GM19025 (cell line): ENCODE results near the gene MAPRE3.
A peak's percentile ranks its signal among the peaks of the same experiment; 100 is the strongest.

Experiments used
- ATAC-seq: cut with Tn5 transposase; IDR thresholded peaks from one replicate; pipeline ENCODE4 v1.9.1; 2021; ENCODE audit warnings: mild to moderate bottlenecking, low read depth, moderate library complexity; ENCODE audit not compliant: unreplicated experiment

The MAPRE3 gene

DNA sequence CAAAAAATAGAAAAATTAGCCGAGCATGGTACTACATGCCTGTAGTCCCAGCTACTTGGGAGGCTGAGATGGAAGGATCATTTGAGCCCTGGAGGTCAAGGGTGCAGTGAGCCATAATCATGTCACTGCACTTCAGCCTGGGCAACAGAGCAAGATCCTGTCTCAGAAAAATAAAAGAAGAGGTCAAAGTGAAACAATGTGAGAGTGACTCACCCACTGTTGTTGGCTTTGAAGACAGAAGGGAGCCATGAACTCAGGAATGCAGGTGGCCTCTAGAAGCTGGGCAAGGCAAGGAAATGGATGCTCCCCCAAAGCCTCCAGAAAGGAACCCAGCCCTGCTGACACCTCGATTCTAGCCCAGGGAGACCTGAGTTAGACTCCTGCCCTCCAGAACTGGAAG lies 58.6 kb downstream of the MAPRE3 start:
- ATAC-seq = no peak

- peak; percentile 96 for ATAC-seq
These were observed 62.2 kb downstream of the MAPRE3 start, which contains the start of gene TMEM214 for GRCh38 chr2:27032495-27033252. Gene TMEM214, plus strand, starts transcription at chr2:27032965. Its CDS starts 51 bp downstream, at chr2:27033016.

DNA sequence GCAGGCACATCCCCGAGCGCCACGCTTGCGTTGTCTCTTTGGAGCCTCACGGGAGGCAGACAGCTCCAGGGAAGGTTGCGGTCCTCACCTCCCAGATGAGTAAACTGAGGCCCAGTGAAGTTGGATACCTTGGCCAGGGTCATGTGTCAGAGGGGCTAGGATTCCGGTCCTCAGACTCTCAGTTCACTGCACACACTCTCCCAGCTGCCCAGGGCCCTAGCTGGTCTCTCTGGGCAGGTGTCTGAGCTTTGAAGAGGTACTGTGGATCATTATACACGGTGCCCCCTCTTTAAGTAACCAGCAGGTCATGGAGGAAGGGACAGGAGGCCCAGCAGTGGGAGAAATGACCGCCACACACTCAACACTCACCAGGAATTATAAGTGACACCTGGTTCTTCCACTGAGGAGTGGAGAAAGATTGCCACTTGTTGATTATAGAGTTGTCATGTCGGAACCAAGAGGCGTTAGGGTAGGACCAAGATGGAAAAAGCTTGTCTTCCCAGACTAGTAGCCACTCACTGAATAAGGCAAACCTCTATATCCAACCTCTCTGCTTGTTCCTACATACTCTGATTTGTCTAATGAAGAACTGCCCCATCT lies 62.9 kb downstream of the MAPRE3 start:
- no peak for ATAC-seq

GRCh38 chr2:27038012-27038411 lies 67.6 kb downstream of the MAPRE3 start:
- no peak for ATAC-seq

- no peak for ATAC-seq
These were observed 68.3 kb downstream of the MAPRE3 start for GRCh38 chr2:27038631-27039339.

GRCh38 chr2:27039426-27039825 lies 69.0 kb downstream of the MAPRE3 start:
- ATAC-seq = no peak

DNA sequence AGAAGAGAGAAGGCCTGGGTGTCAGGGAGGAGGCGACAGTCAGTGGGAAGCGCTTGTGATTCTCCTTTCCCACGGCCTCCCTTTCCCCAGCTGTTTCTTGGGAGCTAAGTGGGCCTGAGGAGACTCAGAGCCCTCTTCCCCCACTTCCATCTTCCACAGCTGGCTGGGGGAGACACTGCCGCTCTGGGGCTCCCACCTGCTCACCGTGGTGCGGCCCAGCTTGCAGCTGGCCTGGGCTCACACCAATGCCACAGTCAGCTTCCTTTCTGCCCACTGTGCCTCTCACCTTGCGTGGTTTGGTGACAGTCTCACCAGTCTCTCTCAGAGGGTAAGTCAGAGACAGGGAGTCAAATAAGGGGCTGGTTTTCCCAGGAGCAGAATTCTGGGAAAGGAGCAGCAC lies 69.4 kb downstream of the MAPRE3 start:
- no peak for ATAC-seq

DNA sequence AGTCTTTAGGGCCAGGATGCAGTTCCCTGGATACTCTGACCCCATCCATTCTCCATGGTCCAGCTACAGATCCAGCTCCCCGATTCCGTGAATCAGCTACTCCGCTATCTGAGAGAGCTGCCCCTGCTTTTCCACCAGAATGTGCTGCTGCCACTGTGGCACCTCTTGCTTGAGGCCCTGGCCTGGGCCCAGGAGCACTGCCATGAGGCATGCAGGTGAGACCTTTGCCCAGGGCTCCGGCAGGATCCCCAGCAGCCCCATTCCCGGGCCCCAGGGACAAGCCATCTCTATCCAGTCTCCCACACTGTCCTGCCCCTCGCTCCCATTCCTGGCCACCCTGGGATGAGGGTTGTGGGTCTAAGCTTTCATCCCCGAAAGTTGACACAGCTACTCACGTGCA lies 69.8 kb downstream of the MAPRE3 start:
- no peak for ATAC-seq

DNA sequence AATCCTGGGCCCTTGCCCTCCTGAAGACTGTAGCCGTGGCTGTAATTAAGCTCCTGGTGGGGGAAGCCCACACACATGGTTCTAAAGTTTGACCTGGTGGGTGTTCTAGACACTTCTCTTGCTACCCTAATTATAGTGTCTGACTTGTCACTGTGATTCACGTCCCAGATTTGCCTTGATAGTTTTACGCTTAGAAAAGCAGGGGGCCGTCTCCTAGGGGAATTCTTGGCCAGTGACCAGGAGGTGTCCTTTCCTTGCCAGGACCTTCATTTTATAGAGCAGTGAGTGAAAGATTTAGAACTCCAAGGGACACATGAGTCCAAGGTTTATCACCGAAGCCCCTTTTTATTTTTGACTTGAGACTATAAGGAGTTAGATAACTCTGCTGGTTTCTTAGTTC lies 71.3 kb downstream of the MAPRE3 start:
- no peak for ATAC-seq

GRCh38 chr2:27042159-27042661 lies 71.8 kb downstream of the MAPRE3 start:
- ATAC-seq = peak; percentile 59

- ATAC-seq = no peak
These were observed 72.7 kb downstream of the MAPRE3 start for GRCh38 chr2:27042985-27043634.

GRCh38 chr2:27049422-27050280 lies 79.2 kb downstream of the MAPRE3 start:
- ATAC-seq = peak; percentile 23

DNA sequence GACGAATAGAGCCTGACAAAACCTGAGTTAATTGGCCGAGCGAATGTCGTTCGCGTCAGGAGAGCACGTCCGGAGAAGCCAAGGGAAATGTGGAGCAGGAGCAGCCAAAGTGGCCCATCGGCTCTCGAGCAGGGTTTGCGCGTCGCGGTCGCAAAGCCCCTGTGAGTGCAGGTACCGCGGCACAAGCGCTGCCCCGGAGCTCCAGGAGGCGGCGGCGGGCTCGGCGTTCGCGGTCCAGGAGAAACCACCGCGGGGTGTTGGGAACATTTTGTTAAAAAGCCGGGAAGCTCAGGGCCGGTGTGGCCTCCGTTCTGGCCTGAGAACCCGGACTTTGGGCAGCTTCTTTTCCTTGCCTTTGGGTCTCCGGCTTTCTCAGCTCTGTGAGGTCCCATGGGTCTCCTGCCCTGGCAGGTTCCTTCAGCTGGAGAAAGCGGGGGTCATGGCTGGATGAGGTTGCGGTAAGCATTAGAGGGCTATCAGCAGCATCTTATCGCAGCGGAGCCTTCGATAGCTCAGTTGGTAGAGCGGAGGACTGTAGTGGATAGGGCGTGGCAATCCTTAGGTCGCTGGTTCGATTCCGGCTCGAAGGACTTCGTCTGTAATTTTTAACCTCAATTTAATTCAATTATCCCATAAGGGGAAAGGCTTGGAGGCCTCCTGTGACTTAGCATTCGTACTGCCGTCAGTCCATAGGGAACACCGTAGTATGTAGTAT lies 80.0 kb downstream of the MAPRE3 start:
- ATAC-seq = peak; percentile 50

- peak; percentile 59 for ATAC-seq
These were observed 80.8 kb downstream of the MAPRE3 start, which contains the start of gene AGBL5 for GRCh38 chr2:27050996-27051901. Gene AGBL5, plus strand, starts transcription at chr2:27051668. Its CDS starts 1,291 bp downstream, at chr2:27052959.

DNA sequence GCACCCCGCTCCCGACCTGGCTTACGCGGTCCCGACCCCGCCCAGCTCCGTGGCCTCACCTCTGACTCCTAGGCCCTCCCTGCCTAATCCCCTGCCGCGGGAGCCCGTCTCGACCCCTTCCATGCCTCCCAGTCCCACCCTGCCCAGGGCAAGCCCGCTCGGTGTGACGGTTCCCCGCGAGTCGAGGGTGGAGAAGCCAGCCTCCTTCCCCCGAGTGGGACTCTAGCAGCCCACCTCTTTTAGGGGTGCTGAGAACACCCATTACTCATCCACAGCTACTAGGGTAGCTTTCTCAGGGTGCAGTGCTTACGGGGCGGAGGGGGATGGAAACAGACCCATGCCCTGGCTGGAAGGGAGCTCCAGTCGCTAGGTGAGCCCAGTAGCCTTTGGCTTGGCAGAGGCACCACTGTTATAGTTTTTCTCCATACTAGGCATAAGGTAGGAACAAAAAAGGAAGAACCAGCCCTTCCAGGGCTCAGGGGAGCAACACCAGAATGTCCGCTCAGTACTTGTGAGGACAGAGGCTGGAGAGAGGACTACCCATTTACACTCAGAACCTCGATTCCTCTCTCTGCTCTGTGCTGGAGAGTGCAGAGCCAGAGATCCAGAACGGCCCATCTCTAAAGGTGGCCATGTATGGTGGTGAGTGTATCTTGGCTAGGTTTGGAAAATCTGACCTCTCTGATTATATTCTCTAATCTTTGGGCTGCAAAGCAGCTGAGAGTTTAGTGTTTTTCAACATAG lies 81.6 kb downstream of the MAPRE3 start:
- ATAC-seq = no peak

GRCh38 chr2:27053321-27053720 lies 82.9 kb downstream of the MAPRE3 start:
- ATAC-seq = no peak

DNA sequence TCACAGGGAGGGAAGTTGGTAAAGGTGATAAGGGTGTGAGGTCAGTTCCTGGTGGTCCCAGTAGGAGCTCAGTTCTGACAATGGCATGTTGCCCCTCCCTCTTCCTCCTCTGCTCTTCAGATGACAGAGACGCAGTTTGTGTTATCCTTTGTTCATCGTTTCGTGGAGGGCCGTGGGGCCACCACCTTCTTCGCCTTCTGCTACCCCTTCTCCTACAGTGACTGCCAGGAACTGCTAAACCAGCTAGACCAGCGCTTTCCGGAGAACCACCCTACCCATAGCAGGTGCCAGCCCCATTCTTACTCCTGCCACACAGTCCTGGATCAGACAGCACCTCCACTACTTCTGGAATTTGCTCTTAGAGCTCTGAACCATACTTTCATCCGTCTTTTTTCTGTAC lies 83.3 kb downstream of the MAPRE3 start:
- ATAC-seq = no peak
